ENCODE data around the gene RNF31. TPM values are rescaled to one million over a fixed set of nuclear protein-coding genes. Genes with fewer than 3 reads are reported as not detected.

Gene RNF31
- total and polyA plus RNA-seq, 2 of the 13 experiments (the other 11 are each of a cell fraction or from before 2014, with no cell fraction given) = 48.2 to 86.8 TPM

- TF ChIP-seq AFF4 (CRISPR knock-in tag; IDR thresholded peaks at IDR 0.05) (peak; percentile 35; the same call in 1 of the 2 replicates), MTF2 (CRISPR knock-in tag; IDR thresholded peaks at IDR 0.05; ENCODE audit: borderline replicate concordance) (no peak), ZMYM2 (CRISPR knock-in tag; IDR thresholded peaks at IDR 0.05) (no peak), NR2F1 (CRISPR knock-in tag; IDR thresholded peaks at IDR 0.05) (no peak), ZMAT3 (CRISPR knock-in tag; conservative IDR thresholded peaks at IDR 0.05) (peak; percentile 97; the same call in 1 of the 2 replicates), NFIC (IDR thresholded peaks at IDR 0.05; ENCODE audit: low read length) (no peak), SUZ12 (IDR thresholded peaks at IDR 0.05; ENCODE audit: low read depth, low read length) (no peak), MIXL1 (CRISPR knock-in tag; IDR thresholded peaks at IDR 0.05) (peak; percentile 11; the same call in 1 of the 2 replicates), KDM1A (CRISPR knock-in tag; IDR thresholded peaks at IDR 0.05) (no peak), ZNF432 (CRISPR knock-in tag; IDR thresholded peaks at IDR 0.05; ENCODE audit: borderline replicate concordance) (no peak), TP53 (CRISPR knock-in tag; conservative IDR thresholded peaks at IDR 0.05) (no peak), DR1 (CRISPR knock-in tag; IDR thresholded peaks at IDR 0.05) (peak; percentile 76; the same call in 1 of the 2 replicates), AHR (CRISPR knock-in tag; IDR thresholded peaks at IDR 0.05) (peak; percentile 26; the same call in 1 of the 2 replicates), HOXA7 (CRISPR knock-in tag; IDR thresholded peaks at IDR 0.05) (no peak), HNF1B (CRISPR knock-in tag; IDR thresholded peaks at IDR 0.05) (no peak), ZKSCAN5 (CRISPR knock-in tag; IDR thresholded peaks at IDR 0.05) (peak; percentile 66; the same call in 1 of the 2 replicates), ARNTL (CRISPR knock-in tag; IDR thresholded peaks at IDR 0.05) (no peak; the same call in 1 of the 2 replicates), POGZ (CRISPR knock-in tag; IDR thresholded peaks at IDR 0.05) (peak; percentile 84), GTF3A (CRISPR knock-in tag; conservative IDR thresholded peaks at IDR 0.05) (no peak), MIER3 (CRISPR knock-in tag; IDR thresholded peaks at IDR 0.05; ENCODE audit: borderline replicate concordance) (peak; percentile 52; the same call in 1 of the 2 replicates), CEBPZ (IDR thresholded peaks at IDR 0.05; ENCODE audit: low read length) (no peak), AGO2 (optimal IDR thresholded peaks at IDR 0.05; ENCODE audit: low read depth, low read length) (no peak)
Measured at GRCh38 chr14:24146453-24146977, 783 bp upstream of the RNF31 start, which contains the start of gene PSME2 (continued).

Measured in HepG2 (cell line).